ENCODE data around the gene KIFC3. TPM values are rescaled to one million over a fixed set of nuclear protein-coding genes. Genes with fewer than 3 reads are reported as not detected.

The KIFC3 gene
- total RNA-seq, 2 donors from 2014 or later = 3.8 to 5.7 TPM

- H3K4me3 ChIP-seq = no peak overlapping the region
- peaks cover 17% of the 10 kb centered on the region for H3K4me1 ChIP-seq
- peak; percentile 90 for DNase-seq
- no peaks in the 10 kb centered on the region for H3K27me3 ChIP-seq
- H3K36me3 ChIP-seq = no peaks in the 10 kb centered on the region
- no peaks in the 10 kb centered on the region for H3K9me3 ChIP-seq
- intact Hi-C loops (cut with DNase I) = no loop called here
- no peak for TF ChIP-seq CTCF (IDR thresholded peaks at IDR 0.05)
- H3K27ac ChIP-seq = peak overlapping the region; percentile 53
- H3K9ac ChIP-seq (ENCODE audit: low read depth in 2 of 2, low read length in 2 of 2) = peak overlapping the region in 1 of 2 donors; percentile 60
These were observed 8.1 kb upstream of the KIFC3 start for GRCh38 chr16:57810197-57811031.

GRCh38 chr16:57809276-57810196 is 7.2 kb upstream of the KIFC3 start:
- no peak for DNase-seq
- H3K36me3 ChIP-seq = no peaks in the 10 kb centered on the region
- peaks cover 17% of the 10 kb centered on the region for H3K4me1 ChIP-seq
- H3K9me3 ChIP-seq = no peaks in the 10 kb centered on the region
- TF ChIP-seq CTCF (IDR thresholded peaks at IDR 0.05) = no peak
- H3K9ac ChIP-seq (ENCODE audit: low read depth in 2 of 2, low read length in 2 of 2) = peak overlapping the region in 1 of 2 donors; percentile 60
- H3K27me3 ChIP-seq = no peaks in the 10 kb centered on the region
- peak overlapping the region; percentile 53 for H3K27ac ChIP-seq
- intact Hi-C loops (cut with DNase I) = no loop called here
- H3K4me3 ChIP-seq = no peak overlapping the region

GRCh38 chr16:57808589-57809228 is 6.4 kb upstream of the KIFC3 start:
- Histone ChIP-seq H3K4me1 (peaks cover 17% of the 10 kb centered on the region), H3K36me3 (no peaks in the 10 kb centered on the region), H3K9ac (ENCODE audit: low read depth in 2 of 2, low read length in 2 of 2) (no peak overlapping the region), H3K4me3 (no peak overlapping the region), H3K9me3 (no peaks in the 10 kb centered on the region), H3K27ac (no peak overlapping the region), H3K27me3 (no peaks in the 10 kb centered on the region)
- DNase-seq = no peak
- no peak for TF ChIP-seq CTCF (IDR thresholded peaks at IDR 0.05)
- intact Hi-C loops (cut with DNase I) = no loop called here

- Histone ChIP-seq H3K36me3 (no peaks in the 10 kb centered on the region), H3K4me1 (peaks cover 17% of the 10 kb centered on the region), H3K9me3 (no peaks in the 10 kb centered on the region), H3K27me3 (no peaks in the 10 kb centered on the region), H3K9ac (ENCODE audit: low read depth in 2 of 2, low read length in 2 of 2) (no peak overlapping the region), H3K4me3 (no peak overlapping the region), H3K27ac (peak overlapping the region; percentile 37)
- intact Hi-C loops (cut with DNase I) = no loop called here
- TF ChIP-seq CTCF (IDR thresholded peaks at IDR 0.05) = no peak
- DNase-seq = peak; percentile 89
These were observed 5.8 kb upstream of the KIFC3 start for GRCh38 chr16:57807968-57808528.

Data from colonic mucosa (tissue), 4 donors.